Mammary epithelial cell (primary cell): ENCODE data around the gene CPEB2.

Source experiments
- CTCF ChIP-seq, 2 donors: IDR thresholded peaks in 1 of 2; conservative IDR thresholded peaks in 1 of 2; 2 replicates each; pipeline ENCODE4 v1.5.1; 2011 to 2012; ENCODE audit warnings: inconsistent platforms in 2 of 2, low read length in 2 of 2, mild to moderate bottlenecking in 2 of 2, control low read depth in 1 of 2, low read depth in 1 of 2; ENCODE audit not compliant: insufficient read depth in 1 of 2; ENCODE audit errors: extremely low read depth in 1 of 2
- EZH2 ChIP-seq: IDR thresholded peaks from 2 replicates; pipeline ENCODE4 v1.6.1; 2012; ENCODE audit warnings: low read length, inconsistent platforms, borderline replicate concordance

- TF ChIP-seq CTCF (conservative IDR thresholded peaks at IDR 0.05 in 1 of 2, IDR thresholded peaks at IDR 0.05 in 1 of 2; ENCODE audit: extremely low read depth in 1 of 2, insufficient read depth in 1 of 2, low read depth in 1 of 2, low read length in 2 of 2) (no peak), EZH2 (no peak)
These were observed 19.0 kb downstream of the CPEB2 start for GRCh38 chr4:15021311-15021710.
